Stimulated activated CD8-positive, alpha-beta memory T cell treated with anti-CD3 and anti-CD28 coated beads, Interleukin-15, amount 100 ng/mL, for 4 hours (primary cell): ENCODE measurements around the gene EIF4A2.

Experiments used
- DNase-seq, 2 donors: peaks; one replicate each; pipeline ENCODE4 v3.0.0-alpha.2; 2020; ENCODE audit warnings: low read depth in 2 of 2

Gene EIF4A2

DNA sequence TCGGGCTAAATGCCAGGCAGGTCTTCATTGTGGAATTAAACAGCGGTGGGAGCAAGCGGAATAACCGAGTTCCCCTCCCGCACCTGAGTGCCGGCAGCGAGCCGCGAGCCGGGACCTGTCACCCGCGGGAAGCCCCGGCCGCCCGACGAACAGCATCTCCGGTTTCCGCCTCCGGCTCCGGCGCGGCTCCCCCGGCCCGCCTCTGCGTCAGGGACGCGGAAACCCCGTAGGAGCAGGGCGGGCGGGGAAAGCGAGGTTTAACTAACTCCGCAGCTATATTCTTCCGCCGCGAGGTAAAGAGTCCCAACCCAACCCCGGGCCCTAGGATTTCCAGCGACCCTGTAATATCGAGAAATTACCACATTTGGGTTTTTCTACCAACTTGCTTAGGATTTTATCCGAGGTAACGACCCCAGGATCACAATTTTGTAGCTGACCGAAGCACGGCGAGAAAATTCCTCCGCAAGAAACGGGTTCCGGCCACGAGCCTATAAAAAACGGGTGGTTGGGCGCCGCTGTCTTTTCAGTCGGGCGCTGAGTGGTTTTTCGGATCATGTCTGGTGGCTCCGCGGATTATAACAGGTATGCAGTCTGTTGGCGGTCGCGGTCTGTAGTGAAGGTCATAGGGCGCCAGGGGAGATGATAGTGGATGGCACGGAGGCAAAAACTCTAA is at the start of gene EIF4A2:
TSS of gene EIF4A2 (plus strand) at position 520 of the 673 bp plus-strand sequence. CDS start at position 554, 34 bp downstream.
- DNase-seq, result peak; percentile 75 to 82

- DNase-seq, result no peak
These were observed 40.6 kb upstream of the EIF4A2 start for GRCh38 chr3:186742618-186743380.

- no peak for DNase-seq
These were observed 39.7 kb upstream of the EIF4A2 start for GRCh38 chr3:186743666-186744065.

GRCh38 chr3:186746008-186746407 is 37.4 kb upstream of the EIF4A2 start:
- DNase-seq, result no peak

GRCh38 chr3:186750316-186750715 is 33.1 kb upstream of the EIF4A2 start:
- DNase-seq, result no peak

GRCh38 chr3:186751480-186751879 is 31.9 kb upstream of the EIF4A2 start:
- no peak for DNase-seq

GRCh38 chr3:186754006-186754405 is 29.4 kb upstream of the EIF4A2 start:
- DNase-seq, result no peak

GRCh38 chr3:186754871-186755270 is 28.5 kb upstream of the EIF4A2 start:
- DNase-seq, result no peak

GRCh38 chr3:186757214-186757613 is 26.2 kb upstream of the EIF4A2 start:
- DNase-seq, result no peak

GRCh38 chr3:186757686-186758220 is 25.6 kb upstream of the EIF4A2 start:
- no peak for DNase-seq

DNA sequence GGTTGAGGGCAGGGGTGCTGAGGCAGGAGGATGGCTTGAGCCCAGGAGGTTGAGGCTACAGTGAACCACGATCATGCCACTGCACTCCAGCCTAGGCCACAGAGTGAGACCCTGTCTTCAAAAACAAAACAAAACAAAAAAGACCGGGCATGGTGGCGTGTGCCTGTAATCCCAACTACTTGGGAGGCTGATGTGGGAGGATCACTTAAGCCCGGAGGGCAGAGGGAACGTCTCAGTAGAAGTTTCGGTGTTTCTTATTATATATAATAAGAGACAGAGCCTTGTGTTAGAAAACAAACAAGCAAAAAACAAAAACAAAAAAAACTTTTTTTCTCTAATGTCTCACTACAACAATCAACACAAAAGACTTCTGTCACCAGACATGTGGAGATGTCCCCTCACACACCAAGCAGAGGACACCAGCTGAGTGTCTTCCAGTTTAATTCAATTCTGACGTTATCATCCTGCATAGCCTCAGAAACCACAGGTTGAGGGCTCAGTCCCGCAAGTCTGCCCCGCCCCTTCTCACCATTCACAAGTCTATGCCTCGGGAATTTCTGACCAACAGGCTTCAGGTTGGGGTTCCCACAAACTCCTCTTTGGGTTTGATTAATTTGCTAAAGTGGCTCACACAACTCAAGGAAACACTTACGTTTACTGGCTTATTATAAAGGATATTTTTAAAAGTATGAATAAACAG is 24.0 kb upstream of the EIF4A2 start:
- DNase-seq, result no peak

DNA sequence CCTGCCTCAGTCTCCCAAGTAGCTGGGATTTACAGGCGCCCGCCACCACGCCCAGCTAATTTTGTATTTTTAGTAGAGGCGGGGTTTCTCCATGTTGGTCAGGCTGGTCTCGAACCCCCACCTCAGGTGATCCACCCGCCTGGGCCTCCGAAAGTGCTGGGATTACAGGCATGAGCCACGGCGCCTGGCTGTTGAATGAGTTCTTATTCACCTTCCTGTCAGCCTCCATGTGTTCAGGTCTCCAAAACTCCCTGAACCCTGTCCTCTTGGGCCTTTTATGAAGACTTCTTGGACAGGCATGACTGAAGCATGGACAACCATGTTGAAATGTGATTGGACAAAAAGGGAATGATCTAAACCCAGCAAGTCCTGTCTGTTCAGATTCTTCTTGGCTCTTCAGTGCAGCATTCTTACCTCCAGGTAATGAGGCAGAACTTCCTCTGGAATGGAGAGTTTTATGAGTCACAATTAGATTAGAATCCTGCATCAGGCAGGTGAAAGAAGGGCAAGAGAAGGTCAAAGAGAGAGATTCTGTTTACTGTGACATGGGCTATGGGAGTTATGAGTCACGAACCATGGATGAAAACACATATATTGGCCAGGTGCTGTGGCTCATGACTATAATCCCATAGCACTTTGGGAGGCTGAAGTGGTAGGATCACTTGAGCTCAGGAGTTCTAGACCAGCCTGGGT is 23.1 kb upstream of the EIF4A2 start:
- no peak for DNase-seq

DNA sequence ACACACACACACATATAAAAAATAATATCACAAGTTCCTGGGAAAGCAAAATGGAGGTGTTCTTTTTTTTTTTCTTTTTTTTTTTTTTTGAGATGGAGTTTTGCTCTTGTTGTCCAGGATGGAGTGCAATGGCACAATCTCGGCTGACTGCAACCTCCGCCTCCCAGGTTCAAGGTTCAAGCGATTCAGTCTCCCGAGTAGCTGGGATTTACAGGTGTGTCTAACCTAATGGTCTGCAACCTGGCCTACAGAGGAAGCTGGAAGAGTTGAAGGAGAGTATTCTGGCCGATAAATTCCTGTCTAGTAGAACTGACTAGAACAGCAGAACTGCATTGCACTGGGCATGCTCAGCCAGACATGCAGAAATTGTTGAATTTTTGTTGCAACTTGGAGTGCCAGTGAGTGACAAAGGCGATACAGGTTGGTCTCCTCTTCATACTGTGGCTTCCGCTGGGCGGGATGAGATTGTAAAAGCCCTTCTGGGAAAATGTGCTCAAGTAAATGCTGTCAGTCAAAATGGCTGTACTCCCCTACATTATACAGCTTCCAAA is 22.4 kb upstream of the EIF4A2 start:
- DNase-seq, result no peak

DNA sequence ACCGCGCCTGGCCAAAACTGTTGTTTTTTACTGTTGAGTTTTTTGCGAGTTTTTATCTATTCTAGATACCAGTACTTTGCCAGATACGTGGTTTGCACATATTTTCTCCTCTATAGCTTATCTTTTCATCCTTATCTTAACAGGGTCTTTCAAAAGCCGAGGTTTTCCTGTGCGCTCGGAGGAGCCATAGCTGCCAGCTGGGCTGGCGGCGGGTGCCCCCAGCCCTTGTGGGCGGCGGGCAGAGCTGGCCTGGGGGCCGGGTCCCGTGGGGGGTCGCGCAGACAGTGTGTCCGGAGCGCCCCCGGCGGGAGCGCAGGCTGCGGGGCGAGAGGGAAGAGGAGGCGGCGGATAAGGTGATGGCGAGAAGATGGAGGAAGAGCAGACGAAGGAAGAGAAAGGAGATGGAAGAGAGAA is 11.1 kb upstream of the EIF4A2 start:
- no peak for DNase-seq

GRCh38 chr3:186772701-186773417 is 10.5 kb upstream of the EIF4A2 start:
- peak; percentile 43 to 48 for DNase-seq

GRCh38 chr3:186775999-186776398 is 7.4 kb upstream of the EIF4A2 start:
- DNase-seq, result no peak

DNA sequence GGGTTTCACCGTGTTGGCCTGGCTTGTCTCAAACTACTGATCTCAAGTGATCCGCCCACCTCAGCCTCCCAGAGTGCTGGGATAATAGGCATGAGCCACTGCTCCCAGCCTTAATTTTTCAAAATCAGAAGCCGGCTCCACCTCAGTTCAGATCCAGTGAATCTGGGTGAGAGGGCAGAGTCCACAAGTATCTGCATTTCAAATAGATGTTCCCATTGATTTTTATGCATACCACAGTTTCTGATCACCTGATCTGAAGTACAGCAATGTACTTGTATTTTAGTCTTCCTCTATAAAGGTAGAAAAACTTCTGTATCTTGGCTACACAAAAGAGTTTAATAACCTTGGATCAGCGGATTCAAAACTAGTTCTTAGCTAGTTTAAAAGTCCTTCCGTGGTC is 4.2 kb upstream of the EIF4A2 start:
- no peak for DNase-seq

GRCh38 chr3:186782542-186783057 is 777 bp upstream of the EIF4A2 start:
- DNase-seq, result no peak

GRCh38 chr3:186783731-186784515 is 546 bp downstream of the EIF4A2 start:
- DNase-seq, result peak; percentile 53 to 65
